Mesodermal cell (in vitro differentiated cells): Measurements from ENCODE around the gene SCARB1.
"Not testable (repeated sequence)": the region's sequence is repeated elsewhere in the genome, so short reads cannot be mapped to it uniquely, and the experiment has no call there.

Experiments used
- H3K27ac ChIP-seq: 2 replicates; pipeline ENCODE4 v1.7.0; 2013; ENCODE audit warnings: mild to moderate bottlenecking, low read depth, low read length, moderate library complexity; ENCODE audit not compliant: severe bottlenecking
- H3K36me3 ChIP-seq: 2 replicates; pipeline ENCODE4 v1.7.1; 2013; ENCODE audit warnings: mild to moderate bottlenecking, low read length, moderate library complexity; ENCODE audit not compliant: control insufficient read depth, insufficient read depth
- H3K4me1 ChIP-seq: one replicate; pipeline ENCODE4 v1.7.1; 2013; ENCODE audit warnings: mild to moderate bottlenecking, low read length; ENCODE audit not compliant: insufficient read depth, control insufficient read depth, poor library complexity, severe bottlenecking
- H3K4me3 ChIP-seq: 2 replicates; pipeline ENCODE4 v1.7.0; 2013; ENCODE audit warnings: low read length, control low read depth, mild to moderate bottlenecking; ENCODE audit not compliant: insufficient read depth, poor library complexity, severe bottlenecking; ENCODE audit errors: extremely low read depth
- H3K9me3 ChIP-seq: 2 replicates; pipeline ENCODE4 v1.7.1; 2013; ENCODE audit warnings: mild to moderate bottlenecking, low read length, moderate library complexity; ENCODE audit not compliant: control insufficient read depth
- WGBS, 2 experiments: methylation state at CpG; one replicate each; pipeline ENCODE4 v1.1.5; 2013; ENCODE audit warnings: missing lambda C conversion rate in 2 of 2; ENCODE audit not compliant: insufficient coverage in 2 of 2; 5-methylcytosine and 5-hydroxymethylcytosine counted together

SCARB1 gene

GRCh38 chr12:124880335-124880734 lies 16.7 kb upstream of the SCARB1 start:
- H3K9me3 ChIP-seq, H3K36me3 ChIP-seq, H3K4me3 ChIP-seq, H3K27ac ChIP-seq: not testable (repeated sequence)
- 89 to 96% methylated on average over 8 to 11 of the region's 11 CpGs for WGBS, 2 experiments
- H3K4me1 ChIP-seq: peaks cover 10% of the 10 kb centered on the region

- Histone ChIP-seq H3K27ac (no peak overlapping the region), H3K4me1 (peaks cover 4% of the 10 kb centered on the region), H3K9me3 (no peaks in the 10 kb centered on the region), H3K4me3 (no peak overlapping the region), H3K36me3 (no peaks in the 10 kb centered on the region)
- WGBS, 2 experiments: 91 to 95% methylated on average over 14 to 15 of the region's 18 CpGs
Observed at GRCh38 chr12:124878795-124879516, 15.3 kb upstream of the SCARB1 start.

DNA sequence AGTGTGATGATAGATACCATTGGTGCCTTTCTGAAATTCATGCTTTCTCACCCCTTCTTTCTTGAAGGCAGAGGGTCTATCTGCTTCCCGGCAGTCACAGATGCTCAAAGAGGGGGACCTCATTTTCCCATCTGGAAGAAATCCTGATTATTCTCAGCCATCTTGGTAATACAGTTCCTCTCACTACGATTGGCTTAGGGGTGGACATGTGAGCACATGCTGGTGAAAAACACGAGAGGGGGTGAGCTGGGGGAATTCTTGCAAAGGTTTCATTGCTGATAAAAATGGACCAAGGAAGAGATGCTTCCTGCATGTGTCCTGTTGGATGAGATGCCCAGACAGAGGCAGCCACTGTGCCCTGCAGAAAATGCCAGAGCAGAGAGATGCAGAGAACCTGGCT lies 13.8 kb upstream of the SCARB1 start:
- Histone ChIP-seq H3K4me1 (no peaks in the 10 kb centered on the region), H3K9me3 (no peaks in the 10 kb centered on the region), H3K36me3 (no peaks in the 10 kb centered on the region), H3K27ac (no peak overlapping the region), H3K4me3 (no peak overlapping the region)
- WGBS, 2 experiments: 66 to 71% methylated on average over 3 of the region's 3 CpGs

GRCh38 chr12:124876171-124876570 lies 12.5 kb upstream of the SCARB1 start:
- Histone ChIP-seq H3K9me3 (no peaks in the 10 kb centered on the region), H3K4me3 (no peak overlapping the region), H3K36me3 (no peaks in the 10 kb centered on the region), H3K27ac (no peak overlapping the region), H3K4me1 (peaks cover 10% of the 10 kb centered on the region)
- 100% methylated on average over 1 of the region's 2 CpGs; no CpG with 5 or more reads in 1 of the 2 experiments for WGBS, 2 experiments

- Histone ChIP-seq H3K27ac (no peak overlapping the region), H3K4me1 (peaks cover 13% of the 10 kb centered on the region), H3K4me3 (no peak overlapping the region), H3K36me3 (no peaks in the 10 kb centered on the region), H3K9me3 (no peaks in the 10 kb centered on the region)
- 91 to 100% methylated on average over 1 of the region's 2 CpGs for WGBS, 2 experiments
Observed at GRCh38 chr12:124875803-124876132, 12.1 kb upstream of the SCARB1 start.

DNA sequence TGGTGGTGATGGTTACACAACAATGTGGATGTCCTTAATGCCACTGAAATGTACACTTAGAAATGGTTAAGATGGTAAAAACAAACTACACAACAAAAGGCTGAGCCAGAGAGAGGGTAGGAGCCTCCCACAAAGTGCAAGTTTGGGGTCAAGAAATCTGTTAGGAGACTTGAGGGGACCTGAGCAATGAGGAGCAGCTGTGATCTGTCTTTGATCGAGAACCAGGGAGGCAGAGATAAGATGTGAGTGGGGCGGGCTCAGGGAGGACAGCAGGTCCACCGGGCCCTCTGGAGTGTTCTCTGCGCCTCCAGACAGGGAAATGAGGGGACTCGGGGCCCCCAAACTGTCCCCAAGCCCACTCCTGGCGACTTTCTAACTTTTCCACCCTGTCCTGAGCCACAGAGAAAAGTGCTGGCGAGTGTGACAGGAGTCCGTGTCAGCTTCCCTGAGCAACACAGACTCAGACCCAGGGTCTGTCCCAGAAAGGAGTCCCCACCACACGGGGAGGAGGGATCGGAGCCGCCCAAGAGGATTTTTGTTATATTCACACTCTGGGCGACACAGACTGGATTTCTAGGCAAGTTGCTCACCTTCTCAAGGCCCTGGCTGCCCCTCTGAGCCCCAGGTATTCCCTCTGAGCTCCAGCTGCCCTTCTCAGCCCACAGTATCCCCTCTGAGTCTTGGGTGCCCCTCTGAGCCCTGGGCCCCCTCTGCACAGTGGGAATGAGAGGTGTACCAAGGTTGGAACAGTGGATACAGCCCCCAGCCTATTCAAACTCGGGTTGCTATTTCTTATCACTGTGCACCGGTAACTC lies 11.5 kb upstream of the SCARB1 start:
- no peaks in the 10 kb centered on the region for H3K9me3 ChIP-seq
- H3K4me3 ChIP-seq: no peak overlapping the region
- no peaks in the 10 kb centered on the region for H3K36me3 ChIP-seq
- WGBS, 2 experiments: 86 to 93% methylated on average over 12 of the region's 14 CpGs
- peaks cover 13% of the 10 kb centered on the region for H3K4me1 ChIP-seq
- no peak overlapping the region for H3K27ac ChIP-seq

DNA sequence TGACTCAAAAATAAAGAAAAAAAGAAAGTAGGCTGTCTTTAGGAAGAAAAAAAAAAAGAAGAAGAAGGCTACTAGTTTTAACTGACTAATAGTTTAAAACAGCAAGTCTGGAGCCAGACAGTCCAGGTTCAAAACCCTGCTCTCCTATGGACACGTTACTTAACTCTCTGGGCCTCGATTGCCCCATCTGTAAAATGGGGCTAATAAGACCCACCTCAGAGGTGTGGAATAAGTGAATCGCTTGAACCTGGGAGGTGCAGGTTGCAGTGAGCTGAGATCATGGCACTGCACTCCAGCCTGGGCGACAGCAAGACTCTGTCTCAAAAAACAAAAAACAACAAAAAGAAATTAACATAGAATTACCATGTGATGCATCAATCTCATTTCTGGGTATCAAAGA lies 10.5 kb upstream of the SCARB1 start:
- no peak overlapping the region for H3K4me3 ChIP-seq

DNA sequence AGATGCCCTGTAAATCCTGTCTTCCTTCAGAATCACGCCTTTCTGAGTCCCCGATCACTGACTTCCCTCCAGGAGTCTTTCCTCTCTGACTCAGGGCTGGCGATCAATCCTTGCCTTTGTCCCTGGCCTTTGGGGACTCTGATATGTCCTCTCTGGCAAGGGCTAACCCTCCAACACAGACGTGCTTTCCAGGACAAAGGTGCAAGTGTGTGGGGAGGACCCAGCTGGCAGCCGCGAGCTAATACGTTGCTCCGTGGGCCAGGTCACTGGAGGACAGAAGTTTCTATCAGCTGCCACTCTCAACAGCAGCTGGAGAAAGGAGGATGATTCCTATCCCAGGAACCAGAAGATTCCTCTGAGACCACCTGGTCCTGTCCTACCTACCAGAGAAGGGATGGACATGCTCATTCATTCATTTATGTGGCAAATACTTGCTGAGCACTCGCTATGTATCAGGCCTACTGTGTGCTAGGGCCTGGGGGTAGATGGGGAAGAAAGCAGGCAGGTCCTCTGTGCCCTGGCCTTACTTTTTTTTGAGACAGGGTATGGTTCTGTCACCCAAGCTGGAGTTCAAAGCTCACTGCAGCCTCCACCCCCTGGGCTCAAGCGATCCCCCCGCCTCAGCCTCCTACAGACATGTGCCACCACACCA lies 8.5 kb upstream of the SCARB1 start:
- Histone ChIP-seq H3K4me3 (no peak overlapping the region), H3K27ac (peak overlapping the region; percentile 41), H3K9me3 (no peaks in the 10 kb centered on the region), H3K36me3 (no peaks in the 10 kb centered on the region), H3K4me1 (peaks cover 16% of the 10 kb centered on the region)
- WGBS, 2 experiments: 84 to 88% methylated on average over 8 to 9 of the region's 11 CpGs

More for the DNA sequence above, 10.5 kb upstream of the SCARB1 start:
- no peaks in the 10 kb centered on the region for H3K9me3 ChIP-seq
- 92 to 94% methylated on average over 2 to 3 of the region's 4 CpGs for WGBS, 2 experiments
- no peak overlapping the region for H3K27ac ChIP-seq
- H3K4me1 ChIP-seq: peaks cover 16% of the 10 kb centered on the region
- no peaks in the 10 kb centered on the region for H3K36me3 ChIP-seq

- no peaks in the 10 kb centered on the region for H3K9me3 ChIP-seq
- H3K36me3 ChIP-seq: no peaks in the 10 kb centered on the region
- H3K4me1 ChIP-seq: peaks cover 16% of the 10 kb centered on the region
- H3K27ac ChIP-seq: no peak overlapping the region
- whole genome bisulfite sequencing, 2 experiments: 61 to 80% methylated on average over 4 of the region's 4 CpGs
- H3K4me3 ChIP-seq: no peak overlapping the region
Observed at GRCh38 chr12:124871297-124871696, 7.6 kb upstream of the SCARB1 start.

DNA sequence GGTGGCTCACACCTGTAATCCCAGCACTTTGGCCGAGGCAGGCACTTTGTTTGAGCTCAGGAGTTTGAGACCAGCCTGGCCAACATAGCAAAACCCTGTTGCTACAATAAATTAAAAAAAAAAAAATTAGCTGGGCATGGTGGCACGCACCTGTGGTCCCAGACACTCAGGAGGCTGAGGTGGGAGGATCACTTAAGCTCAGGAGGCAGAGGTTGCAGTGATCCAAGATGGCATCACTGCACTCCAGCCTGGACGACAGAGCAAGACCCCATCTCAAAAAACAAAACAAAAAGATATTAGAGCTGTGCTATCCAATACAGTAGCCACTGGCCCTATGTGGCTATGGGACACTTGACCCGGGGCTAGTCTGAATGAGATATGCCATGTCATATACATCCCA lies 6.9 kb upstream of the SCARB1 start:
- Histone ChIP-seq H3K27ac (no peak overlapping the region), H3K4me1 (peaks cover 16% of the 10 kb centered on the region), H3K9me3 (no peaks in the 10 kb centered on the region), H3K36me3 (no peaks in the 10 kb centered on the region), H3K4me3 (no peak overlapping the region)
- 93 to 100% methylated on average over 2 to 3 of the region's 4 CpGs for WGBS, 2 experiments
